Caco-2 (cell line): ENCODE measurements around the gene VPS8. TPM values are rescaled to one million over a fixed set of nuclear protein-coding genes. Genes with fewer than 3 reads are reported as not detected.

ENCODE experiments used
- BruUV-seq: library from RNA; stranded (reverse); fragments of 400-500 nt; replicated peaks from 2 replicates; lab custom pipeline; 2021; lab: Mats Ljungman, UMichigan
- CTCF ChIA-PET: fragments of 300-600 bp; sonication (Branson Sonifier 250); formaldehyde crosslinking; loops from one replicate; lab custom pipeline; 2022; ENCODE audit warnings: antibody characterized with exemption; lab: Charles Lee
- POLR2A ChIA-PET: fragments of 300-600 bp; sonication (Branson Sonifier 250); formaldehyde crosslinking; loops from one replicate; lab custom pipeline; 2022; ENCODE audit warnings: antibody characterized with exemption; lab: Charles Lee
- DNase-seq, 2 experiments: peaks; one replicate each; pipeline versions ENCODE4 v3.0.0 to v3.0.0-alpha.2; 2020 to 2022
- H3K27me3 ChIP-seq: replicated peaks from 2 replicates; pipeline ENCODE4 v1.6.0; 2011; ENCODE audit warnings: low read length; ENCODE audit not compliant: control insufficient read depth, insufficient read depth
- H3K36me3 ChIP-seq: 2 replicates; pipeline ENCODE4 v1.5.1; 2011; ENCODE audit warnings: low read length; ENCODE audit not compliant: control insufficient read depth, insufficient read depth
- H3K4me1 ChIP-seq: fragments of 250-450 bp; sonication (Bioruptor Pico); 2 replicates; pipeline ENCODE4 v1.5.1; 2020; ENCODE audit warnings: mild to moderate bottlenecking
- H3K4me3 ChIP-seq: 2 replicates; pipeline ENCODE4 v1.5.1; 2011; ENCODE audit warnings: low read depth, mild to moderate bottlenecking, control low read depth, low read length
- H3K9me3 ChIP-seq: fragments of 250-450 bp; sonication (Bioruptor Pico); 2 replicates; pipeline ENCODE4 v1.5.1; 2020; ENCODE audit warnings: mild to moderate bottlenecking, moderate library complexity
- H3K27ac Mint-ChIP-seq: one replicate; pipeline ENCODE4 v1.8.0; 2022; ENCODE audit warnings: mixed read lengths; ENCODE audit not compliant: unreplicated experiment
- H3K27me3 Mint-ChIP-seq: one replicate; pipeline ENCODE4 v1.8.0; 2022; ENCODE audit warnings: mixed read lengths; ENCODE audit not compliant: insufficient read depth, unreplicated experiment
- H3K36me3 Mint-ChIP-seq: one replicate; pipeline ENCODE4 v1.8.0; 2022; ENCODE audit warnings: mild to moderate bottlenecking, mixed read lengths; ENCODE audit not compliant: insufficient read depth, unreplicated experiment
- H3K4me1 Mint-ChIP-seq: one replicate; pipeline ENCODE4 v1.8.0; 2022; ENCODE audit warnings: low read depth, mixed read lengths; ENCODE audit not compliant: unreplicated experiment
- H3K4me3 Mint-ChIP-seq: one replicate; pipeline ENCODE4 v1.8.0; 2022; ENCODE audit warnings: mild to moderate bottlenecking, moderate library complexity, mixed read lengths; ENCODE audit not compliant: unreplicated experiment
- H3K9me3 Mint-ChIP-seq: one replicate; pipeline ENCODE4 v1.8.0; 2022; ENCODE audit warnings: mixed read lengths; ENCODE audit not compliant: unreplicated experiment
- CTCF ChIP-seq, 2 experiments: fragments of 200-600 bp in 1 of 2; IDR thresholded peaks; 1 replicate in 1 of 2; 2 replicates in 1 of 2; pipeline versions ENCODE4 v1.5.1 to v1.8.0; 2011 to 2022; ENCODE audit warnings: antibody characterized with exemption in 1 of 2, control low read depth in 1 of 2, inconsistent platforms in 1 of 2, low read depth in 1 of 2, low read length in 1 of 2, mild to moderate bottlenecking in 1 of 2, moderate library complexity in 1 of 2; ENCODE audit not compliant: insufficient read depth in 1 of 2, severe bottlenecking in 1 of 2, unreplicated experiment in 1 of 2
- intact Hi-C: fragments of 100-400 bp; cut with micrococcal nuclease; formaldehyde crosslinking; loops from one replicate; pipeline ENCODE4 v1.10.0; 2022; ENCODE audit not compliant: unreplicated experiment
- total RNA-seq: library from RNA; stranded (reverse); gene quantifications from 2 replicates; pipeline ENCODE4 v1.2.3, GENCODE V29; 2022

The VPS8 gene
- total RNA-seq, 1 experiment from 2014 or later = 44.7 TPM

- BruUV-seq = no TSS peak
- peaks cover 7% of the 10 kb centered on the region for H3K36me3 Mint-ChIP-seq
- Histone ChIP-seq H3K4me1 (no peaks in the 10 kb centered on the region), H3K9me3 (no peaks in the 10 kb centered on the region), H3K36me3 (no peaks in the 10 kb centered on the region), H3K27me3 (no peaks in the 10 kb centered on the region), H3K4me3 (no peak overlapping the region)
- H3K9me3 Mint-ChIP-seq = no peaks in the 10 kb centered on the region
- H3K4me1 Mint-ChIP-seq = peaks cover 6% of the 10 kb centered on the region
- H3K4me3 Mint-ChIP-seq = no peak overlapping the region
- H3K27me3 Mint-ChIP-seq = no peaks in the 10 kb centered on the region
- ChIA-PET POLR2A (no interaction called here), CTCF (no interaction called here)
- DNase-seq = no peak
- TF ChIP-seq CTCF (IDR thresholded peaks at IDR 0.05; ENCODE audit: insufficient read depth in 1 of 2, low read depth in 1 of 2, low read length in 1 of 2, severe bottlenecking in 1 of 2, unreplicated experiment in 1 of 2) = no peak
- no peak overlapping the region for H3K27ac Mint-ChIP-seq
- intact Hi-C loops = no loop called here
These were observed 4.6 kb downstream of the VPS8 start for GRCh38 chr3:184816614-184817013.

- Mint-ChIP-seq H3K9me3 (no peaks in the 10 kb centered on the region), H3K27me3 (no peaks in the 10 kb centered on the region), H3K4me3 (no peak overlapping the region), H3K27ac (no peak overlapping the region), H3K36me3 (no peaks in the 10 kb centered on the region), H3K4me1 (no peaks in the 10 kb centered on the region)
- POLR2A ChIA-PET = interaction anchor here (0.7 kb wide), 1 partner anchor 765 kb away, joined by 3 read pairs; no protein-coding TSS in a partner anchor
- Histone ChIP-seq H3K27me3 (no peaks in the 10 kb centered on the region), H3K9me3 (no peaks in the 10 kb centered on the region), H3K4me1 (no peaks in the 10 kb centered on the region; the same call in 1 of the 2 replicates), H3K4me3 (no peak overlapping the region), H3K36me3 (no peaks in the 10 kb centered on the region)
- CTCF ChIA-PET = no interaction called here
- BruUV-seq = no TSS peak
- no peak for DNase-seq
- no peak for TF ChIP-seq CTCF (IDR thresholded peaks at IDR 0.05; ENCODE audit: insufficient read depth in 1 of 2, low read depth in 1 of 2, low read length in 1 of 2, severe bottlenecking in 1 of 2, unreplicated experiment in 1 of 2)
- intact Hi-C loops = no loop called here
These were observed 8.6 kb downstream of the VPS8 start for GRCh38 chr3:184820525-184820924.

DNA sequence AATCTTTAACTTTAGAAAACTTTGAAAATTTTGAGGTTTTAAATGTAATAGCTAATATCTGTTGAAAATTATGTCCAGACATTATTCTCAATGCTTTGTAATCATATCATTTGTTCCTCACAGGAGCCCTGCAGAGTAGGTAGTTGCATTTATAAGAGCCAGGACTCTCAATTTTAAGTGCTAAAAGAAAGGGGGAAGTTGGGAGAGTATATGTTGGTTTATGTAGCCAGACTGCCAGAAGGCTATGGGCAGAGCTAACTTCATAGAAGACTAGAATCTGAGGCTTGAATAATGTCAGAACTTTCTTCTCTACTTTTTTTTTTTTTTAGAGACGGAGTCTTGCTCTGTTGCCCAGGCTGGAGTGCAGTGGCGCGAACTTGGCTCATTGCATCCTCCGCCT is 9.1 kb downstream of the VPS8 start:
- ChIA-PET POLR2A (interaction anchor here (0.7 kb wide), 1 partner anchor 765 kb away, joined by 3 read pairs; no protein-coding TSS in a partner anchor), CTCF (no interaction called here)
- H3K27ac Mint-ChIP-seq = no peak overlapping the region
- BruUV-seq = no TSS peak
- Histone ChIP-seq H3K4me3 (no peak overlapping the region), H3K36me3 (no peaks in the 10 kb centered on the region), H3K27me3 (no peaks in the 10 kb centered on the region), H3K9me3 (no peaks in the 10 kb centered on the region), H3K4me1 (no peaks in the 10 kb centered on the region; the same call in 1 of the 2 replicates)
- no peaks in the 10 kb centered on the region for H3K27me3 Mint-ChIP-seq
- H3K4me3 Mint-ChIP-seq = no peak overlapping the region
- no peak for DNase-seq
- no peaks in the 10 kb centered on the region for H3K9me3 Mint-ChIP-seq
- TF ChIP-seq CTCF (IDR thresholded peaks at IDR 0.05; ENCODE audit: insufficient read depth in 1 of 2, low read depth in 1 of 2, low read length in 1 of 2, severe bottlenecking in 1 of 2, unreplicated experiment in 1 of 2) = no peak
- intact Hi-C loops = no loop called here
- no peaks in the 10 kb centered on the region for H3K36me3 Mint-ChIP-seq
- H3K4me1 Mint-ChIP-seq = no peaks in the 10 kb centered on the region
